GM19324 (cell line): ENCODE measurements around the gene YWHAG.

Experiments
- ATAC-seq: cut with Tn5 transposase; IDR thresholded peaks from one replicate; pipeline ENCODE4 v1.9.1; 2021; ENCODE audit warnings: mild to moderate bottlenecking, moderate library complexity; ENCODE audit not compliant: unreplicated experiment, low FRiP score

Gene YWHAG

DNA sequence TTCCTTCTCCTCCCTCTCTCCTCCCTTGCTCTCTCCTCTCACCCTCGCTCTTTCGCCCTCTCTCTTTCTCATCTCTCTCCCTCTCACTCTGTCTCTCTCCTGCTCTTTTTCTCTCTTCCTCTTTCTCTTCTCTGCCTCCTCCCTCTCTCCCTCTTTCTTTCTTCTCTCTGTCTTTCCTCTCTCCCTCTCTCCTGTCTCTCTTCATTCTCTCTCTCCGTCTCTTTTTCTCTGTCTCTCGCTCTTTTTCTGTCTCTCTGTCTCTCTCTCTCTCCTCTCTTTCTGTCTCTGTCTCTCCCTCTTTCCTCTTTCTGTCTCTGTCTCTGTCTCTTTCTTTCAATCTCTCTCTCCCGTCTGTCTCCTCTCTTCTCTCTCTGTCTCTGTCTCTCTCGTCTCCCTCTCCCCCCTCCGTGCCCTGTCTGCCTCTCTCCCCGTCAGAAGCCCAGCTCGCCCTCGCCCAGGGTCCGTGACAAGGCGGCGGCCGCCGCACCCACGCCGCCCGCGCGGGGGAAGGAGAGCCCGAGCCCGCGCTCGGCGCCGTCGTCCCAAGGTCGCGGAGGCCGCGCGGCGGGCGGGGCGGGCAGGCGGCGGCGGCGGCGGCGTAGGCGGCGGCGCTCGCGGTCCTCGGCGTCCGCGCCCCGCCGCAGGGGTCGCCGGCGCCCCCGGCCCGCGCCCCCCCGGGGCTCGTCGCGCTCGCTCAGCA is 77.6 kb downstream of the YWHAG start:
- ATAC-seq = no peak

GRCh38 chr7:76280408-76280807 is 78.4 kb downstream of the YWHAG start:
- ATAC-seq = no peak

DNA sequence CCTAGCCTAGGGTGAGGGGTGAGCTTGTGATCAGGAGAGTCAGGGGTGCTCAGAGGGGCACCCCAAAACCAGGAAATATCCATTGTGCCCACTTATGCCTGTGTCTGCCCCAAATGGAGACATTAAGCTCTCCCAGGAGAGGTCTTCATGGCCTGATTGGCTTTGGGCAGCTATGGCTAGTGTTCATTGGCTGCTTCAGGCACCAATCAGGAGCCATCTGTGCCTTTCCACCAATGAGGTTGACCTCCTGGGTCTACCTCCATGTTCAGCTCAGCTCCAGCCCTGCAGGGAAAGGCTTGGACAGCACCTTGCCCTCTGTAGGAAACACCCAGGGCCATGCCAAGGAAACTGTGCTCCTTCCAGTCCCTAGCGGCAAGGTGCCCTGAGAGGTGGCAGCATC is 80.3 kb downstream of the YWHAG start:
- ATAC-seq = no peak
